B cell (primary cell): Measurements from ENCODE around the gene CTBS. TPM values are rescaled to one million over a fixed set of nuclear protein-coding genes. Genes with fewer than 3 reads are reported as not detected.
A peak's percentile ranks its signal among the peaks of the same experiment; 100 is the strongest.

Source experiments
- ATAC-seq: fragments of 200-7000 bp; cut with Tn5 transposase; one replicate; pipeline ENCODE4 v1.10.0; 2021; ENCODE audit warnings: low read depth, mild to moderate bottlenecking, moderate number of reproducible peaks, moderate library complexity
- CTCF ChIA-PET: fragments of 350-600 bp; sonication (Branson Sonifier 250); formaldehyde crosslinking; loops from one replicate; lab custom pipeline; 2021; ENCODE audit warnings: antibody characterized with exemption, inconsistent platforms; lab: Charles Lee
- POLR2A ChIA-PET: fragments of 350-600 bp; sonication (Branson Sonifier 250); formaldehyde crosslinking; loops from one replicate; lab custom pipeline; 2021; ENCODE audit warnings: antibody characterized with exemption; lab: Charles Lee
- DNase-seq: peaks from one replicate; pipeline ENCODE4 v3.0.0; 2013
- H2AFZ ChIP-seq: 2 replicates; pipeline ENCODE4 v1.6.1; 2012; ENCODE audit warnings: mild to moderate bottlenecking, low read depth, low read length; ENCODE audit not compliant: insufficient read depth, poor library complexity, severe bottlenecking
- H3K27ac ChIP-seq, 2 donors: 1 replicate in 1 of 2; 2 replicates in 1 of 2; pipeline ENCODE4 v1.5.1; 2012 to 2013; ENCODE audit warnings: low read length in 2 of 2, mild to moderate bottlenecking in 2 of 2, moderate library complexity in 1 of 2
- H3K27me3 ChIP-seq, 4 experiments: fragments of 200-600 bp in 1 of 4; sonication (generic) in 1 of 4; replicated peaks in 1 of 4; 1 replicate in 2 of 4; 2 replicates in 2 of 4; pipeline versions ENCODE4 v1.6.1 to v1.7.0; 2013 to 2016; ENCODE audit warnings: low read length in 3 of 4, mild to moderate bottlenecking in 2 of 4, mixed read lengths in 1 of 4, moderate library complexity in 1 of 4; ENCODE audit not compliant: insufficient read depth in 4 of 4, control insufficient read depth in 3 of 4; ENCODE audit errors: control extremely low read depth in 1 of 4
- H3K36me3 ChIP-seq, 2 experiments: replicated peaks in 1 of 2; 1 replicate in 1 of 2; 2 replicates in 1 of 2; pipeline versions ENCODE4 v1.6.1 to v1.7.1; 2013; ENCODE audit warnings: low read length in 1 of 2; ENCODE audit not compliant: insufficient read depth in 2 of 2, control insufficient read depth in 1 of 2; ENCODE audit errors: control extremely low read depth in 1 of 2, extremely low read depth in 1 of 2
- H3K4me1 ChIP-seq, 2 donors: fragments of 200-600 bp in 1 of 2; sonication (generic) in 1 of 2; 1 replicate in 1 of 2; 2 replicates in 1 of 2; pipeline versions ENCODE4 v1.5.1 to v1.6.1; 2013 to 2017; ENCODE audit warnings: low read length in 2 of 2; ENCODE audit not compliant: control insufficient read depth in 2 of 2, insufficient read depth in 2 of 2
- H3K4me2 ChIP-seq: replicated peaks from 2 replicates; pipeline ENCODE3; 2012; ENCODE audit warnings: mild to moderate bottlenecking, low read depth, low read length; ENCODE audit not compliant: poor library complexity, severe bottlenecking
- H3K4me3 ChIP-seq, 5 experiments: fragments of 200-600 bp in 1 of 5; sonication (generic) in 1 of 5; 1 replicate in 3 of 5; 2 replicates in 2 of 5; pipeline versions ENCODE4 v1.5.1 to v1.7.0; 2011 to 2016; ENCODE audit warnings: low read length in 4 of 5, mild to moderate bottlenecking in 4 of 5, low read depth in 2 of 5, control low read depth in 1 of 5, moderate library complexity in 1 of 5; ENCODE audit not compliant: insufficient read depth in 1 of 5; ENCODE audit errors: control extremely low read depth in 1 of 5, extremely low read depth in 1 of 5
- H3K79me2 ChIP-seq: fragments of 200-600 bp; sonication (generic); one replicate; pipeline ENCODE4 v1.6.0; 2016; ENCODE audit warnings: low read length; ENCODE audit not compliant: control insufficient read depth, insufficient read depth
- H3K9ac ChIP-seq: fragments of 200-600 bp; sonication (generic); 2 replicates; pipeline ENCODE4 v1.6.1; 2017; ENCODE audit warnings: mild to moderate bottlenecking, low read length, moderate library complexity
- H3K9me3 ChIP-seq, 3 donors: one replicate each; pipeline versions ENCODE4 v1.6.1 to v1.7.1; 2013; ENCODE audit warnings: low read length in 2 of 3; ENCODE audit not compliant: control insufficient read depth in 2 of 3, insufficient read depth in 1 of 3; ENCODE audit errors: control extremely low read depth in 1 of 3
- H4K20me1 ChIP-seq: 2 replicates; pipeline ENCODE4 v1.6.0; 2012; ENCODE audit warnings: mild to moderate bottlenecking, low read length; ENCODE audit not compliant: insufficient read depth, control insufficient read depth, poor library complexity, severe bottlenecking
- H3K27ac Mint-ChIP-seq: one replicate; pipeline ENCODE4 v1.8.0; 2021; ENCODE audit warnings: mixed read lengths
- H3K27me3 Mint-ChIP-seq: one replicate; pipeline ENCODE4 v1.8.0; 2021; ENCODE audit warnings: mixed read lengths
- H3K4me1 Mint-ChIP-seq: one replicate; pipeline ENCODE4 v1.8.0; 2021; ENCODE audit warnings: mixed read lengths
- H3K4me3 Mint-ChIP-seq: one replicate; pipeline ENCODE4 v1.8.0; 2021; ENCODE audit warnings: mixed read lengths
- H3K9me3 Mint-ChIP-seq: one replicate; pipeline ENCODE4 v1.8.0; 2022; ENCODE audit warnings: mixed read lengths; ENCODE audit not compliant: insufficient read depth
- EZH2 ChIP-seq: IDR thresholded peaks from 2 replicates; pipeline ENCODE4 v1.6.1; 2012; ENCODE audit warnings: borderline replicate concordance, low read depth, mild to moderate bottlenecking, moderate library complexity, low read length; ENCODE audit not compliant: insufficient read depth, poor library complexity, severe bottlenecking
- WGBS: methylation state at CpG from one replicate; pipeline ENCODE4 v1.1.5; 2013; ENCODE audit warnings: missing lambda C conversion rate; ENCODE audit not compliant: insufficient coverage; 5-methylcytosine and 5-hydroxymethylcytosine counted together
- intact Hi-C: fragments of 100-400 bp; cut with micrococcal nuclease; formaldehyde crosslinking; loops from one replicate; pipeline ENCODE4 v1.10.0; 2022
- polyA plus RNA-seq: library from polyadenylated mRNA; depleted of rRNA; stranded (reverse); fragments of >200 nt; gene quantifications from 2 replicates; pipeline ENCODE4 v1.2.3, GENCODE V29; 2012
- total RNA-seq, 2 donors: library from RNA; stranded (reverse); fragments of 120-200 nt in 1 of 2; gene quantifications; 1 replicate in 1 of 2; 2 replicates in 1 of 2; pipeline versions ENCODE4 v1.2.3 to v1.2.4, GENCODE V29; 2013 to 2022
- TF ChIP-seq, protein P1 (sequence below): fragments of 200-600 bp; IDR thresholded peaks from one replicate; pipeline ENCODE4 v1.8.0; 2022; ENCODE audit warnings: antibody characterized with exemption, mild to moderate bottlenecking

The CTBS gene
- total and polyA plus RNA-seq, 2 donors (not counting 1 experiment from before 2014, with no cell fraction given): 13.6 to 19.1 TPM

DNA sequence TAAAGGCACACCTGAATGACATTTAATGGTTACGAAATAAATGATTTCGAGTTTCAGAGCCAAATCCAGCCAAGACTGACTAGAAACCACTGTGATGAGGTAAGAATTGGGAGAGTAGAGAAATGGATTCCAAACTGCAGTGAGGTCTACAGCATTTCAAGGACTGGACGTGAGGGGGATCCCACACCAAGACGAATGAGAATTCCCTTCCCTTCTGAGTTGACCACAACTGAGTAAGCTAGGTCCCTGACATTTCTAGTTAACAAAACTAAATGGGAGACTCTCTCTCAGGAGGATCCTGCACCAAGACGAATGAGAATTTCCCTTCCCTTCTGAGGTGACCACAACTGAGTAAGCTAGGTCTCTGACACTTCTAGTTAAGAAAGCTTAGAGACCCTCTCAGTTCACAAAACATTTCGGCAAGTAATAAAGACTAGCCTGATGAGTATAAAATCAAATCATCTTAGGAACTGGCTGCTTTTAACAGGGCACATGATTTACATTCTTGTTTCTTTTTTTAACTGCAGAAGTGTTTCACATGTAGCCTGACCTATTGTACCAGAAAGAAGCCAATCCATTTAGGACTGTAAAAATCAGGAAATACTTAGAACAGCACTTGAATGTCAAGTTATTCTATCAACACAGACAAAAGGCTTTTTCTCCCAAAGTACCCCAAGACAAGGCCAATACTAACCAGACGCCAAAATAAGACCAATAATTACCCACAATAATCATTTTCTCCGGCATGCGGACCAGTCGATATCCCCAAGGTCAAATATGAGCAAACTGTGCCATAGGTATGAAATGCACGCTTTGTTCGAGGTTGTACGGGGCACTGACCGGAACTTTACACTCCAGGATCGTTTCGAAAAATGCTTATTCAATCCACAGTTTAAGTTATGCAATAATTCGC is 69.4 kb downstream of the CTBS start:
- Histone ChIP-seq H3K4me2 (peak overlapping the region; percentile 84), H3K36me3 (peaks cover 0 to 8% of the 10 kb centered on the region in 2 experiments), H3K4me3 (peak overlapping the region; percentile 82 to 98 (median 89)), H2AFZ (peak overlapping the region; percentile 84), H3K79me2 (peaks cover 54% of the 10 kb centered on the region), H3K9me3 (peaks cover 0 to 6% (median 0%) of the 10 kb centered on the region in 3 donors), H3K9ac (peak overlapping the region; percentile 73), H3K27me3 (no peaks in the 10 kb centered on the region), H3K27ac (peak overlapping the region in 1 of 2 donors; percentile 82), H4K20me1 (peaks cover 7% of the 10 kb centered on the region), H3K4me1 (peaks cover 23 to 27% of the 10 kb centered on the region in 2 donors)
- DNase-seq (no peak), ATAC-seq (no peak)
- intact Hi-C loops: loop anchor here (2.0 to 10.0 kb wide), 6 partner anchors 37 to 772 kb away; partner anchors contain the start of genes BCL10, PRKACB and SYDE2
- WGBS: 15% methylated on average over 13 of the region's 17 CpGs
- no peak for TF ChIP-seq EZH2
- TF ChIP-seq, protein P1, sequence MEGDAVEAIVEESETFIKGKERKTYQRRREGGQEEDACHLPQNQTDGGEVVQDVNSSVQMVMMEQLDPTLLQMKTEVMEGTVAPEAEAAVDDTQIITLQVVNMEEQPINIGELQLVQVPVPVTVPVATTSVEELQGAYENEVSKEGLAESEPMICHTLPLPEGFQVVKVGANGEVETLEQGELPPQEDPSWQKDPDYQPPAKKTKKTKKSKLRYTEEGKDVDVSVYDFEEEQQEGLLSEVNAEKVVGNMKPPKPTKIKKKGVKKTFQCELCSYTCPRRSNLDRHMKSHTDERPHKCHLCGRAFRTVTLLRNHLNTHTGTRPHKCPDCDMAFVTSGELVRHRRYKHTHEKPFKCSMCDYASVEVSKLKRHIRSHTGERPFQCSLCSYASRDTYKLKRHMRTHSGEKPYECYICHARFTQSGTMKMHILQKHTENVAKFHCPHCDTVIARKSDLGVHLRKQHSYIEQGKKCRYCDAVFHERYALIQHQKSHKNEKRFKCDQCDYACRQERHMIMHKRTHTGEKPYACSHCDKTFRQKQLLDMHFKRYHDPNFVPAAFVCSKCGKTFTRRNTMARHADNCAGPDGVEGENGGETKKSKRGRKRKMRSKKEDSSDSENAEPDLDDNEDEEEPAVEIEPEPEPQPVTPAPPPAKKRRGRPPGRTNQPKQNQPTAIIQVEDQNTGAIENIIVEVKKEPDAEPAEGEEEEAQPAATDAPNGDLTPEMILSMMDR: no peak
- H3K4me1 Mint-ChIP-seq: peaks cover 37% of the 10 kb centered on the region
- peak overlapping the region; percentile 95 for H3K4me3 Mint-ChIP-seq
- H3K27ac Mint-ChIP-seq: peak overlapping the region; percentile 98
- H3K27me3 Mint-ChIP-seq: no peaks in the 10 kb centered on the region
- ChIA-PET CTCF (interaction anchor here (0.9 to 2.1 kb wide), 7 partner anchors 9 to 118 kb away, joined by 3 to 5 read pairs (median 3); no protein-coding TSS in a partner anchor), POLR2A (interaction anchor here (1.1 to 2.7 kb wide), 5 partner anchors 25 to 361 kb away, joined by 3 to 41 read pairs (median 8); partner anchors contain the start of genes CTBS, PRKACB and RPF1)
- no peaks in the 10 kb centered on the region for H3K9me3 Mint-ChIP-seq
